Coronary artery (tissue), 2 donors: Measurements from ENCODE around the gene PTTG1IP.

Source experiments
- DNase-seq: peaks from one replicate; pipeline ENCODE4 v3.0.0-alpha.2; 2017; ENCODE audit warnings: low spot score
- H3K27ac ChIP-seq, 2 donors: fragments of 200-600 bp; sonication (generic); one replicate each; pipeline ENCODE4 v1.5.1; 2016 to 2019
- H3K4me3 ChIP-seq: fragments of 200-600 bp; sonication (generic); 2 replicates; pipeline ENCODE4 v1.5.1; 2016; ENCODE audit warnings: mild to moderate bottlenecking, moderate library complexity
- CTCF ChIP-seq: fragments of 200-600 bp; sonication (generic); IDR thresholded peaks from one replicate; pipeline ENCODE4 v1.5.1; 2019; ENCODE audit warnings: antibody characterized with exemption

The PTTG1IP gene

GRCh38 chr21:44912158-44912473 lies 38.6 kb upstream of the PTTG1IP start:
- Histone ChIP-seq H3K27ac (peak overlapping the region in 1 of 2 donors; percentile 61), H3K4me3 (no peak overlapping the region)
- DNase-seq: no peak
- TF ChIP-seq CTCF: no peak

GRCh38 chr21:44911384-44912157 lies 38.1 kb upstream of the PTTG1IP start:
- peak overlapping the region; percentile 12 for H3K4me3 ChIP-seq
- no peak for DNase-seq
- peak overlapping the region; percentile 24 to 61 for H3K27ac ChIP-seq
- TF ChIP-seq CTCF: no peak

DNA sequence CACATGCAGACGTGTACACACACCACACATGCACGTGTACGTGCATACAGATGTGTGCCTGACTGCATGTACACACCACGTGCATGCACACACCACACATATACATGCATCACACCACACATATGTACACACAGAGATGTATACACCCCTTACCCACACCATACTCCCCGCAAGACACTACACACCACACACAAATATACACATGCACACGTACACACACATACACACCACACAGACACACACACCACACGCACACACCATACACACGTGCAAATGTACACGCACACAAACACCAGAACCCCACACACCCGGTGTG lies 37.5 kb upstream of the PTTG1IP start:
- no peak for DNase-seq
- Histone ChIP-seq H3K27ac (peak overlapping the region in 1 of 2 donors; percentile 61), H3K4me3 (peak overlapping the region; percentile 12)
- no peak for TF ChIP-seq CTCF

DNA sequence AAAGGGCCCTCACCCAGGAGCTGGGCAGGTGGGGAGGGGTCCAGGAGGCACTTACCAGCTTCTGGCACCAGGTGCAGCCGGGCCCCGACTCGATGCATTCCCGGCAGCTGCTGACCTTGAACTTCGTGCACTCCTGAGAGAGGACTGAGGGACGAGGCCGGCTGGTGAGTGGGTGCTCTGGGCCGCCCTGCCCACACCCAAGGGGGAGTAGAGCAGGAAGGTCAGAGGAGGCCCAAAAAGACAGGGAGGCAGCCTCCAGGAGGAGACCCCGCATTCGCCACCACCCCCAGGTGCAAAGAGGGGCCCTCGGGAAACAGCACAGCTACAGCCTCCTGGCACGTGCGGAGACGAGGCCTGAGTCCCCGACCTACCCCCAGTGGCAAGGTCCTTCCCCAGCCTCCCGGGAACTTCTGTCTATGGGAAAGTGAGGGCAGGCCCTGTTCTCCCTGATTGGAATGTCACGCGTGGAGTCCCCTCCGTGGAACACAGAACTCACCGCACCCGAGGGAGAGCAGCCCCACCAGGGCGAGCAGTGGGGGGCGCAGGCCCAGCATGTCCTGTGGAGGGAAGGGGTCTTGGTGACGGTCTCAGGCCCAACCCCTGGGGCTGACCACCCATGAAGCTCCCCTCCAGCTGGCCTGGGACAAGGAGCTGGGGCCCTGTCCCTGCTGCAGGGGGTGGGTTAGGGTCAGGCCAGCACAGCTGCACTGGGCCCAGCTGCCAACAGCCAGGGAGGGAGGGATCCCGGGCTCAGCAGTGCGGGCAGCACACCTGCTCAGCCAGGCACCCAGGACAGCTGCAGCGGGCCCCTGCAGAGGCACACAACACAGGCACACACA lies 37.0 kb upstream of the PTTG1IP start:
- peak overlapping the region in 1 of 2 donors; percentile 61 for H3K27ac ChIP-seq
- no peak for DNase-seq
- TF ChIP-seq CTCF: no peak
- H3K4me3 ChIP-seq: no peak overlapping the region

- DNase-seq: no peak
- Histone ChIP-seq H3K4me3 (no peak overlapping the region), H3K27ac (no peak overlapping the region)
- TF ChIP-seq CTCF: no peak
Measured at GRCh38 chr21:44909719-44910118, 36.2 kb upstream of the PTTG1IP start.

DNA sequence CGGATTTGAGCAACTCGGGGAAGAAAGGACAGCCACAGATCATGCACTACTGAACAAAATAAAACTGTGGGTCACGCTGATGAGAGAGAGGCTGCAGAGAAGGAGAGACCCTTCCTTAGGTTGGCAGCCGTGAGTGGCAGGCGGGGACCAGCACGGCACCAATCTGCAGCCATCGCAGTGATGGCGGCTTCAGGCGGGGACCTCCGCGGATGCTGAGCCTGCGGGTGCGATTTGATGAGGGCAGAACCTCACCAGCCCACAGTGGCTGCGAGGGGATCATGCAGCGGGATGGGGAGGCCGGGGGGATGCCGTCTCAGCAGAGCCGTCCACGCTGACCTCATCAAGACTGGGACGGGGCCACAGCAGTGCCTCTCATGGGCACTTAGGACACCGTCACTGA lies 35.4 kb upstream of the PTTG1IP start:
- no peak for TF ChIP-seq CTCF
- no peak for DNase-seq
- Histone ChIP-seq H3K4me3 (peak overlapping the region; percentile 50), H3K27ac (peak overlapping the region in 1 of 2 donors; percentile 28)
